CD14-positive monocyte (primary cell): Measurements from ENCODE around the gene NDUFB7. TPM values are rescaled to one million over a fixed set of nuclear protein-coding genes. Genes with fewer than 3 reads are reported as not detected.
A peak's percentile ranks its signal among the peaks of the same experiment; 100 is the strongest.

Experiments
- DNase-seq, 3 donors: peaks; one replicate each; pipeline ENCODE4 v3.0.0-alpha.2; 2011 to 2022
- H2AFZ ChIP-seq: 2 replicates; pipeline ENCODE4 v1.6.0; 2012; ENCODE audit warnings: mild to moderate bottlenecking, low read depth, low read length, inconsistent platforms; ENCODE audit not compliant: insufficient read depth, poor library complexity, severe bottlenecking
- H3K27ac ChIP-seq, 2 donors: 1 replicate in 1 of 2; 2 replicates in 1 of 2; pipeline ENCODE4 v1.5.1; 2012 to 2013; ENCODE audit warnings: low read length in 2 of 2, control low read depth in 1 of 2, inconsistent platforms in 1 of 2, low read depth in 1 of 2, mild to moderate bottlenecking in 1 of 2
- H3K27me3 ChIP-seq, 2 donors: one replicate each; pipeline versions ENCODE4 v1.6.0 to v1.6.1; 2011 to 2013; ENCODE audit warnings: low read length in 2 of 2; ENCODE audit not compliant: control insufficient read depth in 2 of 2, insufficient read depth in 2 of 2
- H3K36me3 ChIP-seq, 2 donors: replicated peaks in 1 of 2; 1 replicate in 1 of 2; 2 replicates in 1 of 2; pipeline versions ENCODE4 v1.5.1 to v1.6.1; 2012 to 2013; ENCODE audit warnings: low read length in 2 of 2, control low read depth in 1 of 2, inconsistent platforms in 1 of 2, mild to moderate bottlenecking in 1 of 2; ENCODE audit not compliant: insufficient read depth in 2 of 2, control insufficient read depth in 1 of 2
- H3K4me1 ChIP-seq, 2 donors: 1 replicate in 1 of 2; 2 replicates in 1 of 2; pipeline versions ENCODE4 v1.5.1 to v1.6.1; 2012 to 2013; ENCODE audit warnings: low read length in 2 of 2, control low read depth in 1 of 2, inconsistent platforms in 1 of 2, mild to moderate bottlenecking in 1 of 2, moderate library complexity in 1 of 2; ENCODE audit not compliant: insufficient read depth in 2 of 2, control insufficient read depth in 1 of 2
- H3K4me2 ChIP-seq: replicated peaks from 2 replicates; pipeline ENCODE3; 2012; ENCODE audit warnings: low read length, moderate library complexity, mild to moderate bottlenecking; ENCODE audit not compliant: poor library complexity, severe bottlenecking; ENCODE audit errors: extremely low read depth
- H3K4me3 ChIP-seq, 3 experiments: fragments of 200-600 bp in 1 of 3; sonication (generic) in 1 of 3; replicated peaks in 1 of 3; 1 replicate in 2 of 3; 2 replicates in 1 of 3; pipeline ENCODE4 v1.5.1; 2011 to 2013; ENCODE audit warnings: low read length in 3 of 3, mild to moderate bottlenecking in 3 of 3, control low read depth in 2 of 3, low read depth in 2 of 3, inconsistent platforms in 1 of 3, moderate library complexity in 1 of 3
- H3K79me2 ChIP-seq: 2 replicates; pipeline ENCODE4 v1.6.0; 2012; ENCODE audit warnings: mild to moderate bottlenecking, control low read depth, inconsistent platforms, low read length, moderate library complexity; ENCODE audit not compliant: insufficient read depth
- H3K9ac ChIP-seq: 2 replicates; pipeline ENCODE4 v1.6.0; 2017; ENCODE audit warnings: low read length, mild to moderate bottlenecking; ENCODE audit not compliant: insufficient read depth, poor library complexity, severe bottlenecking
- H3K9me3 ChIP-seq, 2 donors: replicated peaks in 1 of 2; 1 replicate in 1 of 2; 2 replicates in 1 of 2; pipeline versions ENCODE4 v1.5.1 to v1.6.1; 2012 to 2013; ENCODE audit warnings: low read length in 2 of 2, control low read depth in 1 of 2; ENCODE audit not compliant: control insufficient read depth in 1 of 2, insufficient read depth in 1 of 2
- H4K20me1 ChIP-seq: 2 replicates; pipeline ENCODE4 v1.6.0; 2012; ENCODE audit warnings: mild to moderate bottlenecking, low read length, control low read depth, moderate library complexity; ENCODE audit not compliant: insufficient read depth
- H3K27ac Mint-ChIP-seq, 7 donors: one replicate each; pipeline ENCODE4 v1.8.0; 2020; ENCODE audit warnings: mild to moderate bottlenecking in 7 of 7, mixed read lengths in 7 of 7, moderate library complexity in 6 of 7, inconsistent platforms in 2 of 7
- H3K27me3 Mint-ChIP-seq, 3 donors: one replicate each; pipeline ENCODE4 v1.8.0; 2021 to 2022; ENCODE audit warnings: low read depth in 3 of 3, mild to moderate bottlenecking in 3 of 3, mixed read lengths in 3 of 3, moderate library complexity in 3 of 3, inconsistent platforms in 1 of 3
- H3K36me3 Mint-ChIP-seq, 2 donors: one replicate each; pipeline ENCODE4 v1.8.0; 2020; ENCODE audit warnings: mixed read lengths in 2 of 2, inconsistent platforms in 1 of 2, mild to moderate bottlenecking in 1 of 2
- H3K4me1 Mint-ChIP-seq: one replicate; pipeline ENCODE4 v1.8.0; 2020; ENCODE audit warnings: mild to moderate bottlenecking, mixed read lengths
- H3K4me3 Mint-ChIP-seq, 2 donors: one replicate each; pipeline ENCODE4 v1.8.0; 2020; ENCODE audit warnings: mild to moderate bottlenecking in 2 of 2, mixed read lengths in 2 of 2, moderate library complexity in 1 of 2
- H3K9me3 Mint-ChIP-seq, 7 donors: one replicate each; pipeline ENCODE4 v1.8.0; 2020 to 2022; ENCODE audit warnings: mixed read lengths in 7 of 7, mild to moderate bottlenecking in 6 of 7, moderate library complexity in 6 of 7, inconsistent platforms in 2 of 7
- CTCF ChIP-seq: fragments of 200-600 bp; IDR thresholded peaks from one replicate; pipeline ENCODE4 v1.8.0; 2022; ENCODE audit warnings: antibody characterized with exemption, mild to moderate bottlenecking
- WGBS: methylation state at CpG from one replicate; pipeline ENCODE4 v1.1.5; 2013; ENCODE audit warnings: missing lambda C conversion rate; ENCODE audit not compliant: insufficient coverage; 5-methylcytosine and 5-hydroxymethylcytosine counted together
- intact Hi-C, 2 donors: fragments of 100-400 bp; cut with micrococcal nuclease; formaldehyde crosslinking; loops; one replicate each; pipeline versions ENCODE4 v1.15.0 to v1.15.1; 2023
- polyA plus RNA-seq, 3 donors: library from polyadenylated mRNA; depleted of rRNA in 1 of 3; unstranded in 2 of 3; stranded (reverse) in 1 of 3; fragments of 300-500 nt in 2 of 3; fragments of >200 nt in 1 of 3; fragmentation: Illumina TruSeq in 2 of 3; gene quantifications; 1 replicate in 2 of 3; 2 replicates in 1 of 3; pipeline ENCODE4 v1.2.3, GENCODE V29; 2012 to 2021

NDUFB7 gene
- polyA plus RNA-seq, 3 donors: 137 to 313 (median 204) TPM

GRCh38 chr19:14525729-14526128 lies 46.1 kb downstream of the NDUFB7 start:
- Mint-ChIP-seq H3K27me3 (peaks cover 0 to 4% (median 0%) of the 10 kb centered on the region in 3 donors), H3K27ac (no peak overlapping the region), H3K36me3 (no peaks in the 10 kb centered on the region), H3K4me3 (no peak overlapping the region), H3K9me3 (peaks cover 0 to 2% (median 0%) of the 10 kb centered on the region in 7 donors), H3K4me1 (peaks cover 18% of the 10 kb centered on the region)
- Histone ChIP-seq H3K36me3 (no peaks in the 10 kb centered on the region), H3K27me3 (no peaks in the 10 kb centered on the region), H3K4me2 (no peak overlapping the region), H4K20me1 (no peaks in the 10 kb centered on the region), H2AFZ (no peak overlapping the region), H3K4me3 (no peak overlapping the region), H3K4me1 (peaks cover 14 to 15% of the 10 kb centered on the region in 2 donors), H3K9ac (no peak overlapping the region), H3K27ac (peak overlapping the region in 1 of 2 donors; percentile 9), H3K9me3 (no peaks in the 10 kb centered on the region), H3K79me2 (peaks cover 10% of the 10 kb centered on the region)
- WGBS: 87% methylated on average over 4 of the region's 6 CpGs
- intact Hi-C loops: no loop called here
- no peak for TF ChIP-seq CTCF
- no peak for DNase-seq

GRCh38 chr19:14520543-14520942 lies 51.3 kb downstream of the NDUFB7 start:
- intact Hi-C loops: no loop called here

More at GRCh38 chr19:14520543-14520942, 51.3 kb downstream of the NDUFB7 start:
- Mint-ChIP-seq H3K4me1 (peaks cover 33% of the 10 kb centered on the region), H3K27me3 (peaks cover 0 to 4% (median 1%) of the 10 kb centered on the region in 3 donors), H3K27ac (peak overlapping the region in 2 of 7 donors; percentile 38 to 82), H3K36me3 (peaks cover 13 to 17% of the 10 kb centered on the region in 2 donors), H3K4me3 (no peak overlapping the region), H3K9me3 (no peaks in the 10 kb centered on the region)
- WGBS: 92% methylated on average over 2 of the region's 4 CpGs
- no peak for DNase-seq
- Histone ChIP-seq H3K4me2 (no peak overlapping the region), H3K9me3 (no peaks in the 10 kb centered on the region), H4K20me1 (peaks cover 25% of the 10 kb centered on the region), H3K4me1 (peaks cover 26 to 30% of the 10 kb centered on the region in 2 donors), H3K79me2 (peaks cover 26% of the 10 kb centered on the region), H3K36me3 (peaks cover 11% of the 10 kb centered on the region in 2 donors), H3K9ac (no peak overlapping the region), H3K4me3 (no peak overlapping the region), H3K27ac (no peak overlapping the region), H2AFZ (no peak overlapping the region), H3K27me3 (no peaks in the 10 kb centered on the region)
- no peak for TF ChIP-seq CTCF
